ENCODE measurements around the gene ZNF526.

Gene ZNF526

DNA sequence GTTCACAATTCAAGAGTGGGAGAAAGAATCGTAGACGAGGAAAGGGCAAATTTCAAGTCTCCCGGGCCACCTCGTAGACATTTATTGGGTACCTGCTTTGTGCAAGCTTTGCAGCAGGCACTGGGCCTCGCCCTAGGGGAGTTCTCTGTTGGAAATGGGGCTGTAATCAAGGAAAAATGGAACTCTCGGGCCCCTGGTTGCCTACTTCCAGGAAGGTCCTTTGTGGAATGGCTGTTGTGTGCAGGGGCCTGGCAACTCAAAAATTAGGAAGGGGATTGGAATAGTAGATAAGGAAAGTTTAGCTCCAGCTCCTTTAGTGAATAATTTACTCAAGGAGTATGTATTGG is 612 bp downstream of the ZNF526 start:
- no peak for DNase-seq (ENCODE audit: low read depth in 2 of 2)

DNA sequence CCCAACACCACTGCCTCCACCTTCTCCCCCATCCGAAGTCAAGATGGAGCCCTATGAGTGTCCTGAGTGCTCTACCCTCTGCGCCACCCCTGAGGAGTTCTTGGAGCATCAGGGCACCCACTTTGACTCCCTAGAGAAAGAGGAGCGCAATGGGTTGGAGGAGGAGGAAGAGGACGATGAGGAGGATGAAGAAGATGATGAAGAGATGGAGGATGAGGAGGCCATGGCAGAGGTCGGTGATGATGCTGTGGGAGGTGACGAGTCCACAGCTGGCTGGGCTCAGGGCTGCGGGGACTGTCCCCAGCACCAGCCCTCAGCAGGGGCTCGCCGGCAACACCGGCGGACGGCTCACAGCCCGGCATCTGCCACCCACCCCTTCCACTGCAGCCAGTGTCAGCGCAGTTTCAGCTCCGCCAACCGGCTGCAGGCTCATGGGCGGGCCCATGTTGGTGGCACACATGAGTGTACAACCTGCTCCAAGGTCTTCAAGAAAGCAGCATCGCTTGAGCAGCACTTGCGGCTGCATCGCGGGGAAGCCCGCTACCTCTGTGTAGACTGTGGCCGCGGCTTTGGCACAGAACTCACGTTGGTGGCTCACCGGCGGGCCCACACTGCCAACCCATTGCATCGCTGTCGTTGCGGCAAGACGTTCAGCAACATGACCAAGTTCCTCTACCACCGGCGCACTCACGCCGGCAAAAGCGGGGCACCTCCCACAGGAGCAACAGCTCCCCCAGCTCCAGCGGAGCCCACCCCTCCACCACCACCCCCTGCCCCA is 5.0 kb downstream of the ZNF526 start:
- no peak for DNase-seq (ENCODE audit: low read depth in 2 of 2)

DNA sequence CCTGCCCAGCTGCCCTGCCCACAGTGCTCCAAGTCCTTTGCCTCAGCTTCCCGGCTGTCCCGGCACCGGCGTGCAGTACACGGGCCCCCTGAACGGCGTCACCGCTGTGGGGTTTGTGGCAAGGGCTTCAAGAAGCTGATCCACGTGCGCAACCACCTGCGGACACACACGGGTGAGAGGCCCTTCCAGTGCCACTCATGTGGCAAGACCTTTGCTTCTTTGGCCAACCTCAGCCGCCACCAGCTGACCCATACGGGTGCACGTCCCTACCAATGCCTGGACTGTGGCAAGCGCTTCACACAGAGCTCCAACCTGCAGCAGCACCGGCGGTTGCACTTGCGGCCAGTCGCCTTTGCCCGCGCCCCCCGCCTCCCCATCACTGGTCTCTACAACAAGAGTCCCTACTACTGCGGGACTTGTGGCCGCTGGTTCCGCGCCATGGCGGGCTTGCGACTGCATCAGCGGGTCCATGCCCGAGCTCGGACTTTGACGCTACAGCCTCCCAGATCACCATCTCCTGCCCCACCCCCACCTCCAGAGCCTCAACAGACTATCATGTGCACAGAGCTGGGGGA is 5.7 kb downstream of the ZNF526 start:
- DNase-seq (ENCODE audit: low read depth in 2 of 2): no peak

DNA sequence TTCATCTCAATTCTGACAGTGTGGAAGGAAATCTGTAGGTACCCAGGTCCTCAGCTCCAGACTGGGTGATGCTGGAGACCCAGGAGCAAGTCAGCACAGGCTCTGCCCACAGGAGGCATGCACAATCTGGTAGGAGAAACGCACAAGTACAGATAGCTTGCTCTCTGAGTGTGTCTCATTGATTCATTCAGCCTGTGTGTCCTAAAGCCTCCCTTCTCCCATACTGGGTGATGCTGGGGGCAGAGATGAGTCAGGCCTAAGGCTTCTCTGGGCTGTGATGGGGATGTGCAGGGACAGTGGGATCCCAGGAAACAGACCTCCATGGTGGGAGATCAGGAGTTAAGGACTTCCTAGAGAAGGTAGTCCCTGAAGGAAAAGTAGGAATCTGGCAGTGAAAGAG is 6.8 kb downstream of the ZNF526 start:
- no peak for DNase-seq (ENCODE audit: low read depth in 2 of 2)

DNA sequence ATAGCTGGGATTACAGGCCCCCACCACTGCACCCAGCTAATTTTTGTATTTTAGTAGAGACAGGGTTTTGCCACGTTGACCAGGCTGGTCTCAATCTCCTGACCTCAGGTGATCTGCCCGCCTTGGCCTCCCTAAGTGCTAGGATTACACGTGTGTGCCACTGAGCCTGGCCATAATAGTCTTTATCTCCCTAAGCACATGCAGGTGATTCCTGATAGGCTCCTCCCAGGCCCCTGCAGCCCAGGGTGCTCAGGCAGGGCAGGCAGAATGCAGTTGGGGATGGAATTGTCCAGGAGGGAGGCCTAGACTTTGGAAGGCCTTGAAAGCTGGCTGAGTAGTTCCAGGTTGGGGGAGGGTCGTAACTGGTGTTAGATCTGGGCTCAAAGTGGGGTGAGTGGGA is 8.5 kb downstream of the ZNF526 start:
- no peak for DNase-seq (ENCODE audit: low read depth in 2 of 2)

DNA sequence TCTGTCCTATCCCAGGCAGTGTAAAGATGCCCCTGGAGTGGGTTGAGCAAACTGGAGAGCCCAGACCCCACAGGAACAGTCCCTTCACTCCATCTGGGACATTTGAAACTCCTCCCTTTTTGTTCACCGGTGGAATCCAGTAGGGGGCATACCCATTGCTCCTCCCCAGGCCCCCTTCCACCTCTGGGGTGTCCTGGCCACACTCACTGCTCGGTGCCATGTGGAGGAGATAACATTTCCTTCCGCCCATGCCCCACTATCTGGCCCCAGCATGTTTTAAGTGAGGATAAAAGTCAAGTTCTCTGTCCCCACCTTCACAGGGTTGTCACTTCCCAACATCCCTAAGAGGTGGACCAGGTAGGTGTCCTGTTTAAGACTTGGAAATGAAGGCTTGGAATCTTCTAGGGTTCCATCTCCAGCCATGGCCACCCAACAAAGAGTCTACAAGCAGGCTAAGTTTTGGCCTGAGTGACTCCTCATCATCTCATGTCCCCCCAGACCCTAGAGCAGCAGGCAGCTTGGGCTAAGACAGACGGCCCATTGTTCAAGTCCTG is 9.3 kb downstream of the ZNF526 start:
- DNase-seq (ENCODE audit: low read depth in 2 of 2): no peak

DNA sequence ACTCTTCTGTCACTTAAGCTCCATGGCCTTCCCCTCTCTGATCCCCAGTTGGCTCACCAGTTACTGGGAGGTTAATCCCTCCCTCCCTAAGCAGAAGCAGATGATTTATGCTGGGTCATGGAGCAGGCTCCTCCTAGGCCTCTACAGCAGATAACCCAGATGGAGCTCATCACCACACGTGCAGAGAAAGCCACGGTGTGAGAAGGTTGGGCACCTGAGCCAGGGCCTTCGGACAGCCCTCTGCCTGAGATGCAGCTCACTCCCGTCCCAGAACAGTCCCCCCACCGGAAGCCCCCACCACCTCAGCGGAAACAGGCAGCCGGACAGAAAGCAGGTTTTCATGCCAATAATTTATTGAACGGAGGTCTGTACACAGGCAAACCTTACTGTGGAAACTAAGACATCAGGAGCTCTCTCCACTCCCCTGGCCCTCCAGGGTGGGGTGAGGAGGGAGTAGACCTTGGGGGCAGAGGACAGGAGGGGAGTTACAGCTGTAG is 9.8 kb downstream of the ZNF526 start:
- DNase-seq (ENCODE audit: low read depth in 2 of 2): no peak

DNA sequence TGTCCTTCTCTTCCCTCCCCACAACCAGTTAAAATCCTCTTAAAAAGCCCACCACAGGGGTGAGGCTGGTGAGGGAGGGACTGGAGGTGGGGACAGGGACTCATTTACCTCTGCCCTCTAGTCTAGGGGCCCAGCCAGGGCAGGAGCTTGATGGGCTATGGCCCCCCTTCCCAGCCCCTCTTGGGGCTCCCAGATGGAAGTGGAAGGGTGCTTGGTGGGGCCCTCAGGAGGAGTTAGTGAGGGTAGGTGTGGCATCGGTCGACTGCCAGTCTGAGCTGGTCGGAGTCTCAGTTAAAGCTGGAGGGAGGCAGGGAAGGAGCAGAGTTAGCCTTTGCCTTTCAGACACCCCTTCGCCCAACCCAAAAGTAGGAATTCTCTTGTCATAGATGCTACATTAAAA is 10.5 kb downstream of the ZNF526 start:
- DNase-seq (ENCODE audit: low read depth in 2 of 2): no peak

DNA sequence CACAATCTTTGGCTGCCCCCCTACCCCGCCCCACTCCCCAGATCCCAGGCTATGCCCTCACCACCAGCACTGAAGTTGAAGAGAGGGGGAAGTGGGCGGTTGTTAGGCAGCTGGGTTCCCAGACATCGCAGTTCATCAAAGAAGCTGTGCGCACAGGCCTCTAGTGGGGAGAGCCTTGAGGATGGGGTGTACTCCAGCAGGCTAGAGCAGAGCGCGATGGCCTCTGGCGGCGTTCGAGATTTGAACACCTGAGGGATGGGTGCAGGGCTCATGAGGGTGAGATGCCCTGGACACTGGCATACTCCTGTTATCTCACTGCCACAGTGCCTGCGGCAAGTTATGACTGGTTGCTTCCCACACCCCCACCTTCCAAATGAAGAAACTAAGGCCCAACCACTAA is 12.3 kb downstream of the ZNF526 start:
- no peak for DNase-seq (ENCODE audit: low read depth in 2 of 2)

DNA sequence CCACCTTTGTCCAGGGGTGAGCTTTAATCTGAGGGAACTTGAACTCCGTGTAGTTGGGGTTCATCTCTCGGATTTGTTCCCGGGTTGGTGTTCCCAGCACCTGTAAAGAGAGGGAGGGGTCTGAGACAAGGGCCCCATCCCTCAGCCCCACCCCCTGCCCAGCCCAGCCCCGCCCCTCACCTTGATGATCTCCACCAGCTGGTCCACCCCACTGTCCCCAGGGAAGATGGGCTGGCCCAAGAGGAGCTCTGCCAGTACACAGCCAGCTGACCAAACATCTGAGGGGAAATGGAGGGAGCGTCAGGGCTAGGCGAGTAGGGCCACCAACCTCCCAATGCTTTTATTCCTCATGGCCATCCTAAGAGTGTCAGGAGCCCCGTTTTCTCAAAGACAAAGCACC is 13.0 kb downstream of the ZNF526 start:
- no peak for DNase-seq (ENCODE audit: low read depth in 2 of 2)

DNA sequence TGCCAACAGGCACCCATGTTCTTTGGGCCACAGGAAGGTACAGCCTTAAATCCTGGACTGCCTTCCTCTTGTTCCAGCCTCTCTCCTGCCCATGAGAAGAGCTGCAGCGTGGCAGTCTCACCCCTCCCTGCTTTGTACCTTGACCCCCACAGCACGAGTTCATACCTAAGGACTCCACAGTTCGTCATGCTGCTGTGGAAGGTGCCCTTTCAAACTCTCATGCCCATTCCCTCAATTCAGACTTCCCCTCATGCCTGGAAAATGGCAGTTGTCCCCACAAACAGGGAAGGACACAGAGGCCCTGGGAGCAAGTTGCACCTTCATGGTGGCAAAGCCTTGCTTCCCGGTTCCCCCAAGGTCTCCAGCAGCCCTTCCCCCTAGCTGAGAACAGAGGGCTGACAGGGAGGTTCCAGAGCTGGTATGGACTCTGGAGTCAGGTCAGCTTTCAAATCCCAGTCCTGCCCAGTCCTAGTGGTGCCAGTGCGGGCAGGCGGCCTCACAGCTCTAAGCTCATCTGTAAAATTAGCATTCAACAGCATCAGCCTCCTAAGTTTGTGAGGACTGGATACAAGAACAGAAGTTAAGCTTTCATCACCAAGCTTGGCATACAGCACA is 13.7 kb downstream of the ZNF526 start:
- no peak for DNase-seq (ENCODE audit: low read depth in 2 of 2)

DNA sequence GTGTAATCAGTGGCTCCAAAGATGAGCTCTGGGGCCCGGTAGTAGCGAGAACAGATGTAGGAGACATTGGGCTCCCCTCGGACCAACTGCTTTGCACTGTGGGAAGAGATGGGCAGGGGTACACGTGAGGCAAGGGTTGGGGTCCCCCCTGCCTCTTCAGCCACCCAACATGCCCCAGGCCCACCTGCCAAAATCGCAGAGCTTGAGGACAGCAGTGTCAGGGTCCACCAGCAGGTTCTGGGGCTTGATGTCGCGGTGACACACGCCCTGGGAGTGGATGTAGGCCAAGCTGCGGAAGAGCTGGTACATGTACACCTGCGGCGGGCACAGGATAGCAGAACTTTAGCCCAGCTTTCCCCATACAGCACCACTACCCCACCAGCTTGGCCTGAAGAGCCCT is 14.3 kb downstream of the ZNF526 start:
- no peak for DNase-seq (ENCODE audit: low read depth in 2 of 2)

DNA sequence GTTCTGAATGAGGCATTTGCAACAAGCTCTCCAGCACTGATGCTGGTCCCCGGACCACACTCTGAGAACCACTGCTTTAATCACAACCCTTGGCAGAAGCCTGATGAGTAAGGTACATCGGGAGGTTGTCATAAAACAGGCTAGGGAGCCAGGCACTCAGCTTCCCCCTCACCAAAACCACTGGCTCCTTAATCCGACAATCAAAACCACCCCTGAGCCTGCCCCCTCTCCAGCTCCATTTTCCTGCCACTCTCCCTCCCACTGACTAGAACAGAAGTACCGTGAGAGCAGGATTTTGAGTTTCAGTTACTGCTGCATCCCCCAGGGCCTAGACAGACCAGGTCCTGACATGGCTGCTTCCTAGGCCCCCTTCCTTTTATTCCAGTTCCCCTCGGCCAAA is 15.1 kb downstream of the ZNF526 start:
- no peak for DNase-seq (ENCODE audit: low read depth in 2 of 2)

DNA sequence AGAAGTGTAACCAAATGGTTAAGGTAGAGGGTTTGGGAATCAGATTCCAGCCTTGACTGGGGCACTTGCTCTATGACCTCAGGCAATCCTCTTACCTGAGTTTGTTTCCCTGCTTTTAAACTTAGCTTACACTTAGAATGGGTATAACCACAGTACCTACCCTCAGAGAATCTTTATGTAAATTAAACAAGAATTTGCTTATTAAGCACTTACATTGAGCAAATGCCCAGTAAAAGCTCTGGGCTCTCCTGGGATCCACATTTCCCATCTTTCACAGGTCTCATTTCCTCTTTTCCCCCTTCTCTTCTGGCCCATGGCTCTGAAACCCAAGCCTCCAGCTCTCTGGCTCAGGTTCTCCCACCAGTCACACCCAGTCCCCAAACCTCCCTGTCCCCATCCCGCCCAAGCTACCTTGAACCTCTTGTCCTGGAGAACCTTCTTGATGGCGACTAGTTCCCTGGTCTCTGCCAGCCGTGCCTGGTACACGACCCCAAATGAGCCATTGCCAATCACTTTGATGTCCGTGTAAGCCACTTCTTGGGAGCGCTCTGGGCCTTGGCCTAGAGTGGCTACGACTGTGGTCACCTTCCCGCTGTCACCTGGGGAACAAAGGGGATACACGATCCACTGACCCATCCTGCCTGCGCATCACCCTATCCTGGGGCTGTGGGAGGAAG is 19.6 kb downstream of the ZNF526 start:
- DNase-seq (ENCODE audit: low read depth in 2 of 2): no peak

DNA sequence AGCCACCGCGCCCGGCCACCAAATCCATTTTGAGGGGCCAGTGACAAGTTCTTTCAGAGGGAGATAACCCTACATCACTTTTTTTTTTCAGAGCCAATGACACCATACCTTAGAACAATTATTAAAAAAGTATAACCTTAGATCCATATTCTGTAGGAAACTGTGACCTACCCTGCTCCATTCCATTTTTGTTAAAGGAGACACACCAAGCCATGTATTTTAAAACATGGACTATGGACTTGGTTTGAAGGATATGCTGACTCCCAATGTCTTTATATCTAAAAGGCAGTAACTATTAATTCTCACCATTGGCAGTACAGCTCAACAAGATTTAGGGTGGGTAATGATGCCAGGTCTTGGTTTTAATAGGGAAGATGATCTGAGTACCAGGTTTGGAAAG is 21.2 kb downstream of the ZNF526 start:
- no peak for DNase-seq (ENCODE audit: low read depth in 2 of 2)

DNA sequence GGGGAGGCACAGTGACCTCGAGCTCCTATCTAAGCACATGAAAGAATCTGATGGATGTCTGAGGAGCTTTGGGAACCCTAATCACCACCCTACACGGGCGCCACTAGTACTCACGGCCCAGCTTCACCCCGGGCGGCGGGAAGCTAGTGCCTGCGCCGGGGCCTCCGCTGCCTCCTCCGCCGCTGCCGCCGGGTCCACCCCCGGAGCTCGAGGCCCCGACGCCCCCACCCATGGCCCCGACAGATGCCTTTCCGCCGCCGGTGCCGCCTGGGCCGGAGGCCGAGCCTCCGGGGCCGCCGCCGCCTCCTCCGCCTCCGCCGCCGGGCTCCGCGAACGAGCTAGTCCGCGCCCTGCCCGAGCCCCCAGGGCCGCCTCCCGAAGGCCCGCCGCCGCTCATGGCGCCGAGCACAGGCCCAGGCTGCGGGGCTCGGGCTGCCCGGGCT is 22.0 kb downstream of the ZNF526 start:
- no peak for DNase-seq (ENCODE audit: low read depth in 2 of 2)

DNA sequence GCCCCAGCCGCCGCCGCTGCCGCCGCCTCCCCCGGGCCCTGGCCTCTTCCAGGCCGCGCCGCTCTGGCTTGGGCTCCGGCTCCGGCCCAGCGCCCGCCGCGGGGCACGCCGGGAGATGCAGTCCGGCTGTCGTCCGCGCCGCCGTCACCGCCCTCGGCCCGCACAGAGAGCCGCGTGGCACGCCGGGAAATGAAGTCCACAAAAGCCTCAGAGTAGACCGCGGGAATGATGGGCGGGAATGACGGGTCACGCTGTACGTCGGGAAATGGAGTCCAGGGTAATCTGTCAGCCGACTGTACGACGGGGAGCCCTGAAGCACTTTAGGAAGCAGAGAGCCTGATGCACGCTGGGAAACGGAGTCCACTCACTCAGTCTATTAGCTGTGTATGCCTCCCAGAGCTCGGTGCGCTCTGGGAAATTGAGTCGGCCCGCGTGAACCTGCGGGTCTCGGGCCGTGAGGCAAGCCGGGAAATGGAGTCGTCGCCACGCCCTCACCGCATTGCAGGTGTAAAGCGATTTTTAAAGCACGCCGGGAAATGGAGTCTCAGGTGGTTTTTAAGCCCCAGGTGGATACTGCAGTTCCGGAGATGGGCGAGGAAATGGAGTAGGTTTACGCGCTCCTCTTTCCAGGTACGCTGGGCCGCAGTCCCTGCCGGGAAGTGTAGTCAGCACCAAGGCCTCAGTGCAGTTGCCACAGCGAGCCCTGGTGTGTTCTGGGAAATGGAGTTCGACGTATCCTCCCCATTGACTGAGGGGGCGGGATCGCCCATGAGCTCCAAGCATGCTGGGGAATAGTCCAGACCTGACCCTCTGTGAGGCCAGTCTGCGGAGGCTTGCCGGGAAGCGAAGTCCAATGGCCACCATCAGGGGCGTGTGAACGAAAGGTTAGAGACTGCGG is 22.6 kb downstream of the ZNF526 start, which contains the start of gene GSK3A:
Gene GSK3A (minus strand): TSS at position 91 of the 898 bp plus-strand sequence. CDS start 137 bp downstream, outside the sequence.
- peak; percentile 97 to 98 for DNase-seq (ENCODE audit: low read depth in 2 of 2)

DNA sequence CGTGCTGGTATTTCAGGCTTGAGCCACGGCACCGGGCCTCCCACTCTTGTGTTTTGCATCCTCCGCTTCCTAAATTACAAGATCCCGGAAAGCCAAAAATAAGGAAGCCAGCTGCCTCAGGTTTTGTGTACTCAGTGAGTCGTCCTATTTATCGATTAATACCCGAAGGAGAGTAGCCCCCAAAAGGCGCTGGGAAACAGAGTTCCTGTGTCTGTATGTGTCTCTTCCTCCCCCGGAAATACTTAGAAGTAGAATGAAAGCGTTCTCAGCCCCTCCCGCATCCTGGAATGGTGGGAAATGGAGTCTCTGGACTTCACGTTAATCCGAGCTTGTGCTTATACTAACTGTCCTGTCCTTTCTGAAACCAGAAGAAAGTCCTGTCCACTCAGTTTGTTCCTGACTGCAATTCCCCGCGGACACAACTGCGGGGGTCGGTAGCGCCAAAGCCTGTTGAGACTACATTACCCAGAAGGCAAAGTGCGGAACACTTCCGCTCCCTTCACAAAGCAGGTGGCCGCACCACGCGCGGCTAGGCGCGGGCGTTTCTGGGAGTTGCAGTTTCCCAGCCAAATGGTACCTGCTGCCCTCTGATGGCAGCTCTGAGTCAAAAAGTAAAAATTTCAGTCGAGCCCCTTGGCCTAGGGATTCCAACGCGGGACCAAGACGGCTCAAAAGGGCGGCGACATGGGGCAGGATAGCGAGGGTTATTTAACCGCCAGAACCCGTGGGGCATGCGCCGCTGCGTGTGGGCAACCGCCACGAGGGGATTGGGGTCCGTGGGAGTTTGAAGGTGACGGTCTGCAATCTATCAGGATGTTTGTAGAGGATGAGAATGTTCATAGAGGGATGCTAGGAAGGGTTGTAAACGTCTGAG is 24.5 kb downstream of the ZNF526 start:
- DNase-seq (ENCODE audit: low read depth in 2 of 2): peak; percentile 73 to 74

DNA sequence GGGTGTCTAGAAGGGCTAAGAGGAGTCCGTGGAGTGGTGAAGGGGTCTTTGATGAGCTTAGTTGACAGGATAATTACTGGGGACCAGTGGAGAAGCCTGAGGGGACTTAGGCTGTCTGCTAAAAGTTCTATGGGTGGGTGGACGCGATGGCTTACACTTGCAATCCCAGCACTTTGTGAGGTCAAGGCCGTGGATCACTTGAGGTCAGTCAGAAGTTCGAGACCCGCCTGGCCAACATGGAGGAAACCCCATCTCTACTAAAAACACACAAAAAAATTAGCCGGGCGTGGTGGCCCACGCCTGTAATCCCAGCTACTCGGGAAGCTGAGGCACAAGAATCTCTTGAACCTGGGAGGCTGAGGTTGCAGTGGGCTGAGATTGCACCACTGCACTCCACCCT is 25.1 kb downstream of the ZNF526 start:
- no peak for DNase-seq (ENCODE audit: low read depth in 2 of 2)
